ENCODE measurements around the gene USP38. TPM values are rescaled to one million over a fixed set of nuclear protein-coding genes. Genes with fewer than 3 reads are reported as not detected.

Gene USP38
- total and polyA plus RNA-seq, 2 of the 4 experiments (the other 2 are of a cell fraction) = 5.5 to 17.0 TPM

- no peak for ATAC-seq (ENCODE audit: low read depth)
- Histone ChIP-seq H2BK15ac (ENCODE audit: low read depth, low read length) (no peak overlapping the region), H3K27ac (ENCODE audit: insufficient read depth, low read length) (no peak overlapping the region), H3K4ac (ENCODE audit: low read depth, low read length) (no peak overlapping the region), H4K20me1 (ENCODE audit: insufficient read depth, low read length) (no peaks in the 10 kb centered on the region), H3K4me2 (ENCODE audit: low read depth, low read length) (no peak overlapping the region), H3K4me3 (ENCODE audit: insufficient read depth, low read depth, low read length) (no peak overlapping the region), H2AFZ (replicated peaks; ENCODE audit: low read length, poor library complexity) (no peak overlapping the region), H4K5ac (ENCODE audit: low read depth, low read length) (no peak overlapping the region), H3K56ac (ENCODE audit: extremely low read depth, insufficient read depth, low read length) (no peak overlapping the region), H3K4me1 (ENCODE audit: control insufficient read depth, insufficient read depth, low read length) (no peaks in the 10 kb centered on the region), H3K9ac (ENCODE audit: low read depth, low read length) (no peak overlapping the region), H2BK20ac (ENCODE audit: low read depth, low read length) (no peak overlapping the region), H3K9me1 (ENCODE audit: insufficient read depth, low read length) (no peaks in the 10 kb centered on the region), H4K91ac (ENCODE audit: insufficient read depth, low read depth, low read length) (no peak overlapping the region), H3K23ac (ENCODE audit: low read depth, low read length) (no peak overlapping the region), H3K14ac (replicated peaks; ENCODE audit: low read depth, low read length) (no peak overlapping the region), H2AK5ac (ENCODE audit: low read depth, low read length) (no peak overlapping the region), H4K8ac (ENCODE audit: low read depth in 2 of 2, low read length in 2 of 2) (no peak overlapping the region), H2AK9ac (replicated peaks; ENCODE audit: low read depth, low read length, poor library complexity) (no peak overlapping the region), H3K36me3 (ENCODE audit: control insufficient read depth, insufficient read depth, low read length) (no peaks in the 10 kb centered on the region), H3K79me1 (ENCODE audit: low read depth in 1 of 2, low read length in 2 of 2) (no peaks in the 10 kb centered on the region), H2BK5ac (ENCODE audit: low read depth, low read length, poor library complexity, severe bottlenecking) (no peak overlapping the region), H3K27me3 (ENCODE audit: control insufficient read depth, insufficient read depth, low read length) (no peaks in the 10 kb centered on the region), H2BK120ac (ENCODE audit: low read depth, low read length) (no peak overlapping the region), H3K9me3 (ENCODE audit: control insufficient read depth, insufficient read depth, low read length) (no peaks in the 10 kb centered on the region), H3K18ac (ENCODE audit: low read depth, low read length) (no peak overlapping the region)
- no CpG with 5 or more reads among the region's 2 CpGs for WGBS, 2 experiments (ENCODE audit: extremely low coverage in 2 of 2, insufficient read length in 1 of 2)
- no peak for DNase-seq
- in situ Hi-C loops (cut with MboI; ENCODE audit: low sequenced_read_pairs) (no loop called here), dilution Hi-C loops (cut with HindIII; ENCODE audit: low sequenced_read_pairs, unreplicated experiment) (no loop called here), intact Hi-C loops (cut with micrococcal nuclease) (no loop called here)
- BruUV-seq (replicated peaks) = no TSS peak
- ChIA-PET POLR2A (ENCODE audit: unreplicated experiment) (no interaction called here), CTCF (no interaction called here)
- TF ChIP-seq SMC3 (IDR thresholded peaks at IDR 0.05; ENCODE audit: low read depth, low read length) (no peak), RCOR1 (IDR thresholded peaks at IDR 0.05; ENCODE audit: insufficient replicate concordance, low read length) (no peak), MAFK (IDR thresholded peaks at IDR 0.05; ENCODE audit: low read depth, low read length) (no peak), MXI1 (IDR thresholded peaks at IDR 0.05; ENCODE audit: borderline replicate concordance, low read depth, low read length) (no peak), BHLHE40 (IDR thresholded peaks at IDR 0.05; ENCODE audit: low read depth, low read length) (no peak), CTCF (conservative IDR thresholded peaks at IDR 0.05; ENCODE audit: low read depth, low read length) (no peak), RAD21 (IDR thresholded peaks at IDR 0.05; ENCODE audit: low read length) (no peak), POLR2A (IDR thresholded peaks at IDR 0.05; ENCODE audit: low read depth, low read length) (no peak), NFE2L2 (IDR thresholded peaks at IDR 0.05; ENCODE audit: low read depth, low read length) (no peak), MAZ (IDR thresholded peaks at IDR 0.05; ENCODE audit: borderline replicate concordance, low read depth, low read length) (no peak), USF2 (IDR thresholded peaks at IDR 0.05; ENCODE audit: low read depth, low read length) (no peak), RFX5 (IDR thresholded peaks at IDR 0.05; ENCODE audit: low read depth, low read length) (no peak), CHD1 (IDR thresholded peaks at IDR 0.05; ENCODE audit: low read depth, low read length) (no peak)
- TF ChIP-seq, protein P1, sequence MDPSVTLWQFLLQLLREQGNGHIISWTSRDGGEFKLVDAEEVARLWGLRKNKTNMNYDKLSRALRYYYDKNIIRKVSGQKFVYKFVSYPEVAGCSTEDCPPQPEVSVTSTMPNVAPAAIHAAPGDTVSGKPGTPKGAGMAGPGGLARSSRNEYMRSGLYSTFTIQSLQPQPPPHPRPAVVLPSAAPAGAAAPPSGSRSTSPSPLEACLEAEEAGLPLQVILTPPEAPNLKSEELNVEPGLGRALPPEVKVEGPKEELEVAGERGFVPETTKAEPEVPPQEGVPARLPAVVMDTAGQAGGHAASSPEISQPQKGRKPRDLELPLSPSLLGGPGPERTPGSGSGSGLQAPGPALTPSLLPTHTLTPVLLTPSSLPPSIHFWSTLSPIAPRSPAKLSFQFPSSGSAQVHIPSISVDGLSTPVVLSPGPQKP (IDR thresholded peaks at IDR 0.05; ENCODE audit: borderline replicate concordance, low read depth, low read length) = no peak
These were observed 36.2 kb upstream of the USP38 start for GRCh38 chr4:143148521-143148920.

Data from IMR-90 (cell line).